Measurements from ENCODE around the gene BARX2.

- TF ChIP-seq CTCF (IDR thresholded peaks at IDR 0.05) (no peak), POLR2A (IDR thresholded peaks at IDR 0.05) (no peak), EP300 (IDR thresholded peaks at IDR 0.05) (no peak), POLR2AphosphoS5 (IDR thresholded peaks at IDR 0.05) (no peak)
These were observed 2.8 kb upstream of the BARX2 start for GRCh38 chr11:129372609-129373488.
